ENCODE data around the gene DRC7.

DNA sequence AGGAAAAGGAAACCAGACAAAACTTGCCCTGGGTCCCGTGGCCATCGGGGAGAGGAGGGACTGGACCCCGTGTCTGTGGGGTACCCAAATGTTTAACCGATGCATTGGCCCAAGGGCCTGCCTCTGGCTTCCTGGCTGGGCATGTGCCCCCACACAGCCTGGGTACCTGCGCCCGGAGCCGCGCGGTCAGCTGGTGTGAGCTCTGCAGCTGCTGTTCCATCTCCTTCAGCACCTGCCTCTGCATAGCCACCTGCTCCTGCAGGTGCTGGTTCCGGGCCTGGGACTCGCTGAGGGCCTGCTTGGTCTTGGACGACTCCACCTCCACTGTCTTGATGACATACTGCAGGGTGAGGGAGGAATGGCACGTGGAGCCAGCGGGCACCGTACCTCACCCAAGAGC, 75.8 kb downstream of the DRC7 start:
- TF ChIP-seq TEAD4 (CRISPR knock-in tag; IDR thresholded peaks at IDR 0.05) (no peak), ESRRA (CRISPR knock-in tag; IDR thresholded peaks at IDR 0.05; ENCODE audit: borderline replicate concordance) (no peak), MYBL2 (CRISPR knock-in tag; IDR thresholded peaks at IDR 0.05) (no peak), SP1 (CRISPR knock-in tag; conservative IDR thresholded peaks at IDR 0.05) (no peak), JAZF1 (CRISPR knock-in tag; IDR thresholded peaks at IDR 0.05) (no peak), FOXJ3 (CRISPR knock-in tag; IDR thresholded peaks at IDR 0.05; ENCODE audit: borderline replicate concordance) (no peak), GABPB1 (CRISPR knock-in tag; IDR thresholded peaks at IDR 0.05) (no peak)
- TF ChIP-seq, protein P1, sequence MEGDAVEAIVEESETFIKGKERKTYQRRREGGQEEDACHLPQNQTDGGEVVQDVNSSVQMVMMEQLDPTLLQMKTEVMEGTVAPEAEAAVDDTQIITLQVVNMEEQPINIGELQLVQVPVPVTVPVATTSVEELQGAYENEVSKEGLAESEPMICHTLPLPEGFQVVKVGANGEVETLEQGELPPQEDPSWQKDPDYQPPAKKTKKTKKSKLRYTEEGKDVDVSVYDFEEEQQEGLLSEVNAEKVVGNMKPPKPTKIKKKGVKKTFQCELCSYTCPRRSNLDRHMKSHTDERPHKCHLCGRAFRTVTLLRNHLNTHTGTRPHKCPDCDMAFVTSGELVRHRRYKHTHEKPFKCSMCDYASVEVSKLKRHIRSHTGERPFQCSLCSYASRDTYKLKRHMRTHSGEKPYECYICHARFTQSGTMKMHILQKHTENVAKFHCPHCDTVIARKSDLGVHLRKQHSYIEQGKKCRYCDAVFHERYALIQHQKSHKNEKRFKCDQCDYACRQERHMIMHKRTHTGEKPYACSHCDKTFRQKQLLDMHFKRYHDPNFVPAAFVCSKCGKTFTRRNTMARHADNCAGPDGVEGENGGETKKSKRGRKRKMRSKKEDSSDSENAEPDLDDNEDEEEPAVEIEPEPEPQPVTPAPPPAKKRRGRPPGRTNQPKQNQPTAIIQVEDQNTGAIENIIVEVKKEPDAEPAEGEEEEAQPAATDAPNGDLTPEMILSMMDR (IDR thresholded peaks at IDR 0.05) = no peak
- TF ChIP-seq, protein P2, sequence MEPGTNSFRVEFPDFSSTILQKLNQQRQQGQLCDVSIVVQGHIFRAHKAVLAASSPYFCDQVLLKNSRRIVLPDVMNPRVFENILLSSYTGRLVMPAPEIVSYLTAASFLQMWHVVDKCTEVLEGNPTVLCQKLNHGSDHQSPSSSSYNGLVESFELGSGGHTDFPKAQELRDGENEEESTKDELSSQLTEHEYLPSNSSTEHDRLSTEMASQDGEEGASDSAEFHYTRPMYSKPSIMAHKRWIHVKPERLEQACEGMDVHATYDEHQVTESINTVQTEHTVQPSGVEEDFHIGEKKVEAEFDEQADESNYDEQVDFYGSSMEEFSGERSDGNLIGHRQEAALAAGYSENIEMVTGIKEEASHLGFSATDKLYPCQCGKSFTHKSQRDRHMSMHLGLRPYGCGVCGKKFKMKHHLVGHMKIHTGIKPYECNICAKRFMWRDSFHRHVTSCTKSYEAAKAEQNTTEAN (CRISPR knock-in tag; IDR thresholded peaks at IDR 0.05) = no peak
- TF ChIP-seq, protein P3, sequence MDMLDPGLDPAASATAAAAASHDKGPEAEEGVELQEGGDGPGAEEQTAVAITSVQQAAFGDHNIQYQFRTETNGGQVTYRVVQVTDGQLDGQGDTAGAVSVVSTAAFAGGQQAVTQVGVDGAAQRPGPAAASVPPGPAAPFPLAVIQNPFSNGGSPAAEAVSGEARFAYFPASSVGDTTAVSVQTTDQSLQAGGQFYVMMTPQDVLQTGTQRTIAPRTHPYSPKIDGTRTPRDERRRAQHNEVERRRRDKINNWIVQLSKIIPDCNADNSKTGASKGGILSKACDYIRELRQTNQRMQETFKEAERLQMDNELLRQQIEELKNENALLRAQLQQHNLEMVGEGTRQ (CRISPR knock-in tag; IDR thresholded peaks at IDR 0.05) = no peak
- TF ChIP-seq, protein P4, sequence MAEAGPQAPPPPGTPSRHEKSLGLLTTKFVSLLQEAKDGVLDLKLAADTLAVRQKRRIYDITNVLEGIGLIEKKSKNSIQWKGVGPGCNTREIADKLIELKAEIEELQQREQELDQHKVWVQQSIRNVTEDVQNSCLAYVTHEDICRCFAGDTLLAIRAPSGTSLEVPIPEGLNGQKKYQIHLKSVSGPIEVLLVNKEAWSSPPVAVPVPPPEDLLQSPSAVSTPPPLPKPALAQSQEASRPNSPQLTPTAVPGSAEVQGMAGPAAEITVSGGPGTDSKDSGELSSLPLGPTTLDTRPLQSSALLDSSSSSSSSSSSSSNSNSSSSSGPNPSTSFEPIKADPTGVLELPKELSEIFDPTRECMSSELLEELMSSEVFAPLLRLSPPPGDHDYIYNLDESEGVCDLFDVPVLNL (CRISPR knock-in tag; IDR thresholded peaks at IDR 0.05; ENCODE audit: borderline replicate concordance, low read depth) = no peak
- TF ChIP-seq, protein P5, sequence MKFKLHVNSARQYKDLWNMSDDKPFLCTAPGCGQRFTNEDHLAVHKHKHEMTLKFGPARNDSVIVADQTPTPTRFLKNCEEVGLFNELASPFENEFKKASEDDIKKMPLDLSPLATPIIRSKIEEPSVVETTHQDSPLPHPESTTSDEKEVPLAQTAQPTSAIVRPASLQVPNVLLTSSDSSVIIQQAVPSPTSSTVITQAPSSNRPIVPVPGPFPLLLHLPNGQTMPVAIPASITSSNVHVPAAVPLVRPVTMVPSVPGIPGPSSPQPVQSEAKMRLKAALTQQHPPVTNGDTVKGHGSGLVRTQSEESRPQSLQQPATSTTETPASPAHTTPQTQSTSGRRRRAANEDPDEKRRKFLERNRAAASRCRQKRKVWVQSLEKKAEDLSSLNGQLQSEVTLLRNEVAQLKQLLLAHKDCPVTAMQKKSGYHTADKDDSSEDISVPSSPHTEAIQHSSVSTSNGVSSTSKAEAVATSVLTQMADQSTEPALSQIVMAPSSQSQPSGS (CRISPR knock-in tag; IDR thresholded peaks at IDR 0.05; ENCODE audit: borderline replicate concordance, low read depth) = no peak

Data from WTC11 (cell line).